K562 (cell line): ENCODE data around the gene CNGB1.

ENCODE experiments used
- CTCF ChIP-seq, 3 experiments: IDR thresholded peaks in 2 of 3; conservative IDR thresholded peaks in 1 of 3; 2 replicates each; pipeline ENCODE4 v1.5.1; 2011 to 2012; ENCODE audit warnings: low read length in 3 of 3, mild to moderate bottlenecking in 3 of 3, control low read depth in 2 of 3, improper control_type of control experiment in 1 of 3, inconsistent platforms in 1 of 3, low read depth in 1 of 3, mixed read lengths in 1 of 3, moderate library complexity in 1 of 3; ENCODE audit not compliant: insufficient read depth in 2 of 3
- EHMT2 ChIP-seq: fragments of 450-650 bp; IDR thresholded peaks from 2 replicates; pipeline ENCODE4 v1.6.1; 2018; ENCODE audit warnings: antibody characterized with exemption
- NFE2 ChIP-seq: IDR thresholded peaks from 2 replicates; pipeline ENCODE4 v1.6.1; 2014; ENCODE audit warnings: antibody characterized with exemption, low read depth
- POLR2AphosphoS2 ChIP-seq: IDR thresholded peaks from 2 replicates; pipeline ENCODE4 v1.6.1; 2012; ENCODE audit warnings: low read length, improper control_type of control experiment
- SP1 ChIP-seq: sonication (generic); formaldehyde crosslinking; IDR thresholded peaks from 2 replicates; pipeline ENCODE4 v1.8.1; 2022; ENCODE audit warnings: mild to moderate bottlenecking, missing genetic modification reagents
- TEAD2 ChIP-seq: fragments of 450-650 bp; IDR thresholded peaks from 2 replicates; pipeline ENCODE4 v1.6.1; 2016; ENCODE audit warnings: missing genetic modification characterization, control low read depth, missing compliant biosample characterization
- TF ChIP-seq, protein P1 (sequence below): fragments of 250-450 bp; sonication (Bioruptor Pico); IDR thresholded peaks from 2 replicates; pipeline ENCODE4 v1.6.1; 2021; ENCODE audit warnings: mild to moderate bottlenecking

DNA sequence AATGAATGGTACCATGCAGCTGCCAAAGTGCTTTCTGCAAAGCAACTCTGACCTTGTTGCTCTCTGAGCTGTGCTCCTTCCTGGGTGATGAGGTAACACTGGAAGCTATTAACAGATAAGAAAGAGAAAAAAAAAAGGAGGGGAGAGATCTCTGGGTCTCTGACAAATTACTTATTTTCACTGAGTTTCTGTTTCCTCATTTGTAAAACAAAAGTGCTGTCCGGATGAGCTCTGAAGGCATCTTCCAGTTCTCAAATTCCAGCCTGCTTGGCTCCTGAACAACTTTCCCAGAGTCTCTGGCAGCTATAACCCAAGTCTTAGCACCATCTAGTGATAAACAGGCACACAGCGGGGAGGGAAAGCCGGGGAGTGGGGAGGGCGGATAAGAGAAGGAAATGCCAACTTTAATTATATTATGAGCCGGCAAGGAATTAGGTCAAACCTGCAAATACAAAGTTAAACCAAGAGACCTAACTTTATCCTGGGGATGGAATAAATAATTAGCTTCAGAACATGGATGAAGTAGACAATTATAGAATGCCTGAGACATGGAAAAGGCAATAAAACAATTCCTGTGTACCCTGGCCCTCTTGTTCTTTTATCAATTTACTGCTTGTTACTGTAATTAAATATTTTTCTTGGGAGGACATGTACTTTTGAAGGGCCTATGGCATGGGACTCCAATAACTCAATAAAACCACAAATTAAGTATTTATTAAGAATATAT is 107.3 kb downstream of the CNGB1 start:
- TF ChIP-seq SP1 (no peak), NFE2 (no peak), POLR2AphosphoS2 (no peak), EHMT2 (no peak), CTCF (IDR thresholded peaks at IDR 0.05 in 2 of 3, conservative IDR thresholded peaks at IDR 0.05 in 1 of 3; ENCODE audit: insufficient read depth in 2 of 3, low read depth in 1 of 3, low read length in 3 of 3) (peak; percentile 56 to 77 (median 57)), TEAD2 (tag) (no peak)
- TF ChIP-seq, protein P1, sequence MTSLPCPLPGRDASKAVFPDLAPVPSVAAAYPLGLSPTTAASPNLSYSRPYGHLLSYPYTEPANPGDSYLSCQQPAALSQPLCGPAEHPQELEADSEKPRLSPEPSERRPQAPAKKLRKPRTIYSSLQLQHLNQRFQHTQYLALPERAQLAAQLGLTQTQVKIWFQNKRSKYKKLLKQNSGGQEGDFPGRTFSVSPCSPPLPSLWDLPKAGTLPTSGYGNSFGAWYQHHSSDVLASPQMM (CRISPR knock-in tag), result no peak
